Mesenteric fat pad (tissue), 1 donor: ENCODE data around the gene URB1. TPM values are rescaled to one million over a fixed set of nuclear protein-coding genes. Genes with fewer than 3 reads are reported as not detected.
"Not testable (repeated sequence)": the region's sequence is repeated elsewhere in the genome, so short reads cannot be mapped to it uniquely, and the experiment has no call there.

Experiments used
- DNase-seq: peaks from one replicate; pipeline ENCODE4 v3.0.0-alpha.2; 2020; ENCODE audit warnings: low spot score
- total RNA-seq: library from RNA; stranded (reverse); fragmentation: NEBNext Ultra II Directional; extraction: Animal tissue kit (Norgen Biotek cat#: 25700); gene quantifications from one replicate; pipeline ENCODE4 v1.2.1, GENCODE V29; 2021
- donor health status: DM: yes; HTN: yes; CAD: no.

The URB1 gene
- total RNA-seq, 1 donor from 2014 or later: 21.5 TPM

- DNase-seq: no peak
Observed at GRCh38 chr21:32371913-32372314, 20.9 kb downstream of the URB1 start.

GRCh38 chr21:32370998-32371766 is 21.6 kb downstream of the URB1 start:
- DNase-seq: no peak

GRCh38 chr21:32368961-32369360 is 23.9 kb downstream of the URB1 start:
- DNase-seq: not testable (repeated sequence)

- DNase-seq: no peak
Observed at GRCh38 chr21:32368386-32368785, 24.4 kb downstream of the URB1 start.

- no peak for DNase-seq
Observed at GRCh38 chr21:32367158-32367557, 25.7 kb downstream of the URB1 start.

- DNase-seq: no peak
Observed at GRCh38 chr21:32366191-32366590, 26.6 kb downstream of the URB1 start.

- no peak for DNase-seq
Observed at GRCh38 chr21:32364796-32365195, 28.0 kb downstream of the URB1 start.

GRCh38 chr21:32364387-32364786 is 28.4 kb downstream of the URB1 start:
- DNase-seq: no peak

GRCh38 chr21:32360401-32360975 is 32.3 kb downstream of the URB1 start:
- DNase-seq: no peak

- no peak for DNase-seq
Observed at GRCh38 chr21:32359719-32360260, 33.0 kb downstream of the URB1 start.

- no peak for DNase-seq
Observed at GRCh38 chr21:32356874-32357395, 35.9 kb downstream of the URB1 start.

- DNase-seq: no peak
Observed at GRCh38 chr21:32353002-32353711, 39.7 kb downstream of the URB1 start.

- DNase-seq: no peak
Observed at GRCh38 chr21:32352526-32352925, 40.3 kb downstream of the URB1 start.

- no peak for DNase-seq
Observed at GRCh38 chr21:32351428-32351827, 41.4 kb downstream of the URB1 start.

- no peak for DNase-seq
Observed at GRCh38 chr21:32350981-32351380, 41.8 kb downstream of the URB1 start.

GRCh38 chr21:32350211-32350980 is 42.4 kb downstream of the URB1 start:
- DNase-seq: no peak

GRCh38 chr21:32349333-32349944 is 43.4 kb downstream of the URB1 start:
- no peak for DNase-seq

- DNase-seq: no peak
Observed at GRCh38 chr21:32348604-32349332, 44.0 kb downstream of the URB1 start.

GRCh38 chr21:32347977-32348376 is 44.8 kb downstream of the URB1 start:
- no peak for DNase-seq

GRCh38 chr21:32347351-32347750 is 45.5 kb downstream of the URB1 start:
- no peak for DNase-seq
